Kidney (tissue), 14 donors: ENCODE data around the gene XIAP. TPM values are rescaled to one million over a fixed set of nuclear protein-coding genes. Genes with fewer than 3 reads are reported as not detected.
A peak's percentile ranks its signal among the peaks of the same experiment; 100 is the strongest.
"Not testable (repeated sequence)": the region's sequence is repeated elsewhere in the genome, so short reads cannot be mapped to it uniquely, and the experiment has no call there.

Experiments
- DNase-seq, 5 donors: peaks; one replicate each; pipeline ENCODE4 v3.0.0-alpha.2; 2013 to 2020
- FAIRE-seq: peaks from 2 replicates; lab custom pipeline; 2012; peaks lifted over from hg19 to GRCh38; lab: Jason Lieb, UNC
- H3K27ac ChIP-seq, 2 donors: one replicate each; pipeline ENCODE4 v1.7.0; 2013; ENCODE audit warnings: low read depth in 2 of 2, low read length in 2 of 2, inconsistent platforms in 1 of 2
- H3K27me3 ChIP-seq: one replicate; pipeline ENCODE4 v1.7.1; 2013; ENCODE audit warnings: low read length, inconsistent platforms; ENCODE audit not compliant: control insufficient read depth, insufficient read depth
- H3K36me3 ChIP-seq, 3 donors: one replicate each; pipeline versions ENCODE4 v1.7.0 to v1.7.1; 2013; ENCODE audit warnings: low read length in 3 of 3, control low read depth in 1 of 3, inconsistent platforms in 1 of 3; ENCODE audit not compliant: insufficient read depth in 3 of 3, control insufficient read depth in 2 of 3
- H3K4me1 ChIP-seq, 3 donors: one replicate each; pipeline versions ENCODE4 v1.7.0 to v1.7.1; 2013; ENCODE audit warnings: low read length in 3 of 3, inconsistent platforms in 1 of 3, low read depth in 1 of 3; ENCODE audit not compliant: control insufficient read depth in 2 of 3, insufficient read depth in 2 of 3
- H3K4me3 ChIP-seq, 3 donors: one replicate each; pipeline versions ENCODE4 v1.7.0 to v1.8.1; 2013; ENCODE audit warnings: low read length in 3 of 3, control low read depth in 1 of 3, inconsistent platforms in 1 of 3
- H3K9ac ChIP-seq, 3 donors: one replicate each; pipeline versions ENCODE4 v1.7.0 to v1.7.1; 2013; ENCODE audit warnings: low read length in 3 of 3, control low read depth in 1 of 3, inconsistent platforms in 1 of 3
- H3K9me3 ChIP-seq, 3 donors: one replicate each; pipeline versions ENCODE4 v1.7.0 to v1.7.1; 2013; ENCODE audit warnings: low read length in 3 of 3, control low read depth in 1 of 3, inconsistent platforms in 1 of 3; ENCODE audit not compliant: control insufficient read depth in 2 of 3, insufficient read depth in 1 of 3
- intact Hi-C: fragments of 100-400 bp; cut with DNase I; formaldehyde crosslinking; loops from one replicate; pipeline ENCODE4 v1.11.1; 2022
- polyA plus RNA-seq: library from polyadenylated mRNA; stranded (reverse); fragments of 350-450 nt; fragmentation: Illumina TruSeq; extraction: RNeasy Lipid Tissue Mini Kit (QIAGEN cat#74804); gene quantifications from one replicate; pipeline ENCODE4 v1.2.3, GENCODE V29; 2014; ENCODE audit warnings: low read depth, low replicate concordance; ENCODE audit not compliant: insufficient read depth
- total RNA-seq: library from RNA; stranded (reverse); fragmentation: NEBNext Ultra II Directional; extraction: Animal tissue kit (Norgen Biotek cat#: 25700); gene quantifications from one replicate; pipeline ENCODE4 v1.2.1, GENCODE V29; 2021
- TF ChIP-seq, protein P1 (sequence below): IDR thresholded peaks from 3 replicates; pipeline ENCODE4 v1.5.1; 2012; ENCODE audit warnings: mild to moderate bottlenecking, moderate library complexity, borderline replicate concordance; ENCODE audit not compliant: insufficient read depth; ENCODE audit errors: extremely low read depth
- donor health status: control.
- donor health status: control.
- donor health status: control.
- donor health status: control.
- donor health status: control.
- donor health status: DM: yes; HTN: yes; CAD: no.
- donor health status: Normal renal cell carcinoma (clear cell type).

Gene XIAP
- total and polyA plus RNA-seq, 2 donors from 2014 or later: 29.0 to 70.9 TPM

DNA sequence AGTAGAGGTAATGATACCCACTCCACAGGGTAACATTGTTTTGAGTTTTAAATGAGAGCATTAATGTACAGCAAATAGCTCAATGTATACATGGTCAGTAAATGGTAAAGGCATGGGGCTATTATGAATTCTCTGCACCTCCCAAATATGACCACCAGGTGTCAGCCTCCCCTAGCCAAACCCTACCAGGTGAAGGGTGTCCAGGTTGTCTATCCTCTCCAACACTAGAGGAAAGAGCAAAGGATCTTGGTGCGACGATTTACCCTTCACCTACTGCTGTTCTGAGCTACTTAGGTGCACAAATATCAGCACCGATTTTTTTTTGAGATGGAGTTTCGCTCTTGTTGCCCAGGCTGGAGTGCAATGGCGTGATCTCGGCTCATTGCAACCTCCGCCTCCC lies 26.5 kb upstream of the XIAP start:
- no peaks in the 10 kb centered on the region for H3K4me1 ChIP-seq
- no peak overlapping the region for H3K9ac ChIP-seq
- no peak overlapping the region for H3K27ac ChIP-seq
- TF ChIP-seq, protein P1, sequence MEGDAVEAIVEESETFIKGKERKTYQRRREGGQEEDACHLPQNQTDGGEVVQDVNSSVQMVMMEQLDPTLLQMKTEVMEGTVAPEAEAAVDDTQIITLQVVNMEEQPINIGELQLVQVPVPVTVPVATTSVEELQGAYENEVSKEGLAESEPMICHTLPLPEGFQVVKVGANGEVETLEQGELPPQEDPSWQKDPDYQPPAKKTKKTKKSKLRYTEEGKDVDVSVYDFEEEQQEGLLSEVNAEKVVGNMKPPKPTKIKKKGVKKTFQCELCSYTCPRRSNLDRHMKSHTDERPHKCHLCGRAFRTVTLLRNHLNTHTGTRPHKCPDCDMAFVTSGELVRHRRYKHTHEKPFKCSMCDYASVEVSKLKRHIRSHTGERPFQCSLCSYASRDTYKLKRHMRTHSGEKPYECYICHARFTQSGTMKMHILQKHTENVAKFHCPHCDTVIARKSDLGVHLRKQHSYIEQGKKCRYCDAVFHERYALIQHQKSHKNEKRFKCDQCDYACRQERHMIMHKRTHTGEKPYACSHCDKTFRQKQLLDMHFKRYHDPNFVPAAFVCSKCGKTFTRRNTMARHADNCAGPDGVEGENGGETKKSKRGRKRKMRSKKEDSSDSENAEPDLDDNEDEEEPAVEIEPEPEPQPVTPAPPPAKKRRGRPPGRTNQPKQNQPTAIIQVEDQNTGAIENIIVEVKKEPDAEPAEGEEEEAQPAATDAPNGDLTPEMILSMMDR: peak; percentile 70
- DNase-seq (peak in 4 of 5 donors; percentile 57 to 67 (median 64)), FAIRE-seq (peak; percentile 88)
- no peak overlapping the region for H3K4me3 ChIP-seq
- no peaks in the 10 kb centered on the region for H3K27me3 ChIP-seq
- intact Hi-C loops: no loop called here
- no peaks in the 10 kb centered on the region for H3K36me3 ChIP-seq
- H3K9me3 ChIP-seq: no peaks in the 10 kb centered on the region

DNA sequence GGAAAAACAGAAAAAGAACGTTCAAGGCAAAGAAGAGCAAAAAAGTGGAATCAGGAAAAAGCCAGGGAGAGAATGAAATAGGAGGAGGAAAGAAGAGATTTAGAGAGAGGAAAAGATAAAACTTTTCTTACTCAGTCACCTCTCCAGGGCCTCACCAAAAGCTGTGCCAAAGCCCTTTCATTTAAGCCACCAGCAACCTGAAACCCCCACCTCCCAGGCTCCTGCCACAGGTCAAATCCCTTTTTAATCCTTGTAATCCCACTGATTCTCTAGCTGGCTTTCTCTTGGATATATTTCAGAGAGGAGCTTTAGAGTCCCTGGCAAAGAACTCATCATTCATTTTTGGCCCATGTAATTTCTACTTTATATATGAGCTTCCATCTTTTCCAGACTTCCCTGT lies 25.7 kb upstream of the XIAP start:
- Histone ChIP-seq H3K36me3 (no peaks in the 10 kb centered on the region), H3K4me1 (no peaks in the 10 kb centered on the region), H3K27ac (no peak overlapping the region), H3K27me3 (no peaks in the 10 kb centered on the region), H3K4me3 (no peak overlapping the region), H3K9me3 (no peaks in the 10 kb centered on the region), H3K9ac (no peak overlapping the region)
- DNase-seq: no peak
- TF ChIP-seq, protein P1: no peak
- intact Hi-C loops: no loop called here
- no peak for FAIRE-seq

DNA sequence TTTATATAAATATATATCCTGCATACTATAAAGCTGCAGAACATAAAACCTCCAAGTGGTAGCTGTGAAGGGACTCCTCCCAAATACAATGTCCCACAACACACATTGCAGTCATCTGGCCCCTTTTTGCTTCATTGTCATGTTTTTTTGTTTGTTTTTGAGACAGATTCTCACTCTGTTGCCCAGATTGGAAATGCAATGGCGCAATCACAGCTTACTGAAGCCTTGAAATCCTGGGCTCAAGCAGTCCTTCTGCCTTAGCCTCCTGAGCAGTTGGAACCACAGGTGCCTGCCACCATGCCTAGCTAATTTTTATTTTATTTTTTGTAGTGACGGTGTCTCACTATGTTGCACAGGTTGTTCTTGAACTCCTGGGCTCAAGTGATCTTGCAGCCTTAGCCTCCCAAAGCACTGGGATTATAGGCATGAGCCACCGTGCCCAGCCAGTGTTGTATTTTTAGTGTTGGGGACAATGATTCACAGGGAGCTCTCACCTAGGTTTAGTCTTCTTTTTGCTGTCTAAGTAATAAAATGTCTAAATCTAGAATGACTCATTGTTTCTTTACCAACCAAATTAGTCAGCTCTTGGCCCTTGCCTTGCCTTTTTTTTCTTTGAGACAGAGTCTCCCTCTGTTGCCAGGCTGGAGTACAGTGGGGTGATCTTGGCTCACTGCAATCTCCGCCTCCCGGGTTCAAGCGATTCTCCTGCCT lies 24.0 kb upstream of the XIAP start:
- no peak for FAIRE-seq
- no peak for DNase-seq
- Histone ChIP-seq H3K36me3 (no peaks in the 10 kb centered on the region), H3K4me3 (no peak overlapping the region), H3K9me3 (no peaks in the 10 kb centered on the region), H3K4me1 (no peaks in the 10 kb centered on the region), H3K27ac (no peak overlapping the region), H3K27me3 (no peaks in the 10 kb centered on the region), H3K9ac (no peak overlapping the region)
- TF ChIP-seq, protein P1: no peak
- intact Hi-C loops: no loop called here

DNA sequence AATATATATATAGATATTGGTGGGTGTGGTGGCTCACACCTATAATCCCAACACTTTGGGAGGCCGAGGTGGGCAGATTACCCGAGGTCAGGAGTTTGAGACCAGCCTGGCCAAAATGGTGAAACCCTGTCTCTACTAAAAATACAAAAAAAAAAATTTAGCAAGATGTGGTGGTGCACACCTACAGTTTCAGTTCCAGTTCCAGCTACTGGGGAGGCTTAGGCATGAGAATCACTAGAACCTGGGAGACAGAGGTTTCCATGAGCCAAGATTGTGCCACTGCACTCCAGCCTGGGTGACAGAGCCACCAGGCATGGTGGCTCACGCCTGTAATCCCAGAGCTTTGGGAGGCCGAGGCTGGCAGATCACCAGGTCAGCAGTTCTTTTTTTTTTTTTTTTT lies 14.7 kb upstream of the XIAP start:
- H3K27me3 ChIP-seq, H3K4me1 ChIP-seq, H3K36me3 ChIP-seq, H3K27ac ChIP-seq, FAIRE-seq, H3K9me3 ChIP-seq, H3K4me3 ChIP-seq, DNase-seq, H3K9ac ChIP-seq, intact Hi-C loops: not testable (repeated sequence)
